ENCODE data around the gene TTYH2.

DNA sequence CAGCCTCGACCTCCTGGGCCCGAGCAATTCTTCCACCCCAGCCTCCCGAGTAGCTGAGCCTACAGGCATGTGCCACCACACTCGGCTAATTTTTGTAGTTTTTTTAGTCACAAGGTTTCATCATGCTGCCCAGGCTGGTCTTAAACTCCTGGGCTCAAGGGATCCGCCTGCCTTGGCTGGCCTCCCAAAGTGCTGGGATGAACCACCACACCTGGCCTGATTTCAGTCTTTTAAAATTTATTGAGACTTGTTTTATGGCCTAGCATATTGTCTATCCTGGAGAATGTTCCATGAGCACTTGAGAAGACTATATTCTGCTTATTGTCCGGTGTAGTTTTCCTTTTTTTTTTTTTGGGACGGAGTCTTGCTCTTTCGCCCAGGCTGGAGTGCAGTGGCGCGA, 79.1 kb downstream of the TTYH2 start:
- TF ChIP-seq, protein P1, sequence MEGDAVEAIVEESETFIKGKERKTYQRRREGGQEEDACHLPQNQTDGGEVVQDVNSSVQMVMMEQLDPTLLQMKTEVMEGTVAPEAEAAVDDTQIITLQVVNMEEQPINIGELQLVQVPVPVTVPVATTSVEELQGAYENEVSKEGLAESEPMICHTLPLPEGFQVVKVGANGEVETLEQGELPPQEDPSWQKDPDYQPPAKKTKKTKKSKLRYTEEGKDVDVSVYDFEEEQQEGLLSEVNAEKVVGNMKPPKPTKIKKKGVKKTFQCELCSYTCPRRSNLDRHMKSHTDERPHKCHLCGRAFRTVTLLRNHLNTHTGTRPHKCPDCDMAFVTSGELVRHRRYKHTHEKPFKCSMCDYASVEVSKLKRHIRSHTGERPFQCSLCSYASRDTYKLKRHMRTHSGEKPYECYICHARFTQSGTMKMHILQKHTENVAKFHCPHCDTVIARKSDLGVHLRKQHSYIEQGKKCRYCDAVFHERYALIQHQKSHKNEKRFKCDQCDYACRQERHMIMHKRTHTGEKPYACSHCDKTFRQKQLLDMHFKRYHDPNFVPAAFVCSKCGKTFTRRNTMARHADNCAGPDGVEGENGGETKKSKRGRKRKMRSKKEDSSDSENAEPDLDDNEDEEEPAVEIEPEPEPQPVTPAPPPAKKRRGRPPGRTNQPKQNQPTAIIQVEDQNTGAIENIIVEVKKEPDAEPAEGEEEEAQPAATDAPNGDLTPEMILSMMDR (conservative IDR thresholded peaks at IDR 0.05) = no peak
- TF ChIP-seq ZFX (IDR thresholded peaks at IDR 0.05) = no peak

Measured in C4-2B (cell line).